GM19043 (cell line): ENCODE measurements around the gene EPB41L4A.

ENCODE experiments used
- ATAC-seq: cut with Tn5 transposase; IDR thresholded peaks from one replicate; pipeline ENCODE4 v1.9.1; 2021; ENCODE audit warnings: low read depth; ENCODE audit not compliant: unreplicated experiment

Gene EPB41L4A

DNA sequence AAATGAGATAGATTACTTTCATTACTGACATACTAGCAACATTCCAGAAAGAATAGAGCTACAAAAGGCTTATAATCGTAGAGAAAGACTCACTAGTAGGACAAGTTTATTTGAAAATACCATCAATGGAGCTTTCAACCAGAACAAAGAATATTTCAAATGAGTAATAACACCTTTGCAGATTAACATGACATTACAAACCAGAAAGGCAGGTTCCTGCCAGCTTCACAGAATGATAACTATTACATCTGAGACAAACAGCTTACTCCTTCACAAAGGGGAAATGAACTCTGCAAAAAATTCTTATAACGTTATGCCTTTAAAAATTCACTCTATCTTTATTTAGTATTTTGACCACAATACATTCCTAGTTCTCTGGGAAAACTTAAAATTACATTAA, 103.1 kb downstream of the EPB41L4A start:
- no peak for ATAC-seq

DNA sequence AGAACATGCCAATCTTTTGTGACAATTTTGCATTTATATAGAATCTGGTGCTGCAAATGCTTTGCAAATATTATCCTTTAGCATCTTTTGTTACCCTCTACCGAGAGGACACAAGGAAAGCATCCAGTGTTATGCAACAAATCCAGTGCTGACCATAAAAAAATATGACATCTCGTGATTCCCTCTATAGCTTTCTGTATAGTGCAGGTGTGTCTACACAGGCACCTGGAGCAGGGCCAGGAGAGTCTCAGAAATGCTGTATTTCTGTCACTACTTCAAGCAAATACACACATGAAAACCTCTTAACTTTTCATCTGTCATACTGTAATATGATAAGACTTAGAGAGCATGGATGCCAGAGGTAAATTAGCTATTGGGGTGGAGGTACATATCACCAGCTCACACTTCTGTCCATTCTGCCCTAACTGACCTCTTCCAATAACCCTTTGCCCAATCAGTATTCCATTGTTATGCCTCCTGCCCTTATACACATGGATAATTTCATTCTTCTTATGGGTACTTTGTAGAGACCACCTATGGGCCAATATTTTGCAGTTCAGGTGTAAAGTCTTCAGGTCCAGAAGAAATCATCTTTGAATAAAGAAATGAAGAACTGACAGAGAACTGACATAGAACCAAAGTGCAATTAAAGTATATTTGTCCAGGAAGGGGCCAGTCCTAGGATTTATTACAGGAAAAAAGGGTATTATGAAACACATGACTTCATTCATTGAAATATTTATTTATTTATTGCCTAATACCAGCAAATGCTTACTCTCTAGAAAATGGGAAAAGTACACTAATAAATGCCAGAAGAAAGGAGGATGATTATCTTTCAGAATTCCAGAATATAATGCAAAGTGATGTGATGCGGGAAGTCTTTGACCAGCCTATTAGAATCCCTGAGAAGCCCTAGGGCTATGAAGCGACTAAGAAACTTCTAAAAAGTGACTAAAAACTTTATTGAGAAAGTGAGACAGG, 106.5 kb downstream of the EPB41L4A start:
- no peak for ATAC-seq

DNA sequence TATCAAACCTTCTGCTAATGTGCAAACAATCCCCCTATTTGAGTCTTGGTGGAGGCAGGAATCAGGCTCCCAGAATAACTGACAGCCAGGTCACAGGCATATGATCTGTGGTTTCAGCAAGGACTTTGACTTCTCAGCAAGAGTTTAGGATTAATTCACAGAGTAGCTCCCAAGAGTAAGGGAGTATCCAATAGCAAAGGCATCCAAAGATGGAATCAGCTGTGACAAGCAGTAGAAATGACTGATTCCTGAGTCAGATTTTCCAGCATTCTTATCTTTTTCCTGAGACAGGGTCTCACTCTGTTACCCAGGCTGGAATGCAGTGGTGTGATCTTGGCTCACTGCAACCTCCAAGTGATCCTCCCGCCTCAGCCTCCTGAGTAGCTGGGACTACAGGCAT, 108.3 kb downstream of the EPB41L4A start:
- no peak for ATAC-seq

DNA sequence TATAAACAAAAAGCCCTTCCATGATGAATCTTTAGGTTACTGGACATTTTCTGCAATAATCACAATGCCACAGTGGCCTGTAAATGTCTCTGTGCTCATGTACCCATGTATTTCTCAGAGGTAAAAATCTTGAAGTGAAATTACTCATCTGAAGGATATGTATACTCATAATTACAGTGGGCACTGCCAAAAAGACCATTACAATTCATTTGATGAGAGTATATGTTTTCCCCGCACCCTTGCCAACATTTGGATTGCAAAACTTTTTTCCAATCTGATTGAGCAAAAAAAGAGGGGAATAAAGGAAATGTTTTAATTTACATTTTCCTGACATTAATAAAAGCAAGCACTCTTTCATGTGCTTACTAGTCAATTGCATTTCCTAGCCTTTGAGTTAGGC, 110.5 kb downstream of the EPB41L4A start:
- no peak for ATAC-seq

DNA sequence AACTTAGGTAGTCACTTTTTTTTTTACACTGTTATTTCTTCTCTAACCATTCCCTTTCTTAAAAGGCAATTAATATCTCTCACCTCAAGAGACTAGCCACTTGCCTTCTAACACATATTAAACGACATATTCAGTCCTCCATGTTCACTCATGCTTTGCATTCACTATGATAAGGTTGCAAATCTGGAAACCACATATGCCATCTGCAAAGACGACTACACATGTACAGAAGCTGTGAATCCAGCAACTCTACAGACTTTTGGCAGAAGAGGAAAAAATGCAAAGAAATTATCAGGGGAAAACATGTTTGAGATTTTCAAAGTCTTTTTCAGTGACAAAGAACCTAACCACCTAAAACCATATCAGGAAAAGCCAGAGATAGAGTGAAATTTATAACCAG, 112.1 kb downstream of the EPB41L4A start:
- ATAC-seq = no peak

DNA sequence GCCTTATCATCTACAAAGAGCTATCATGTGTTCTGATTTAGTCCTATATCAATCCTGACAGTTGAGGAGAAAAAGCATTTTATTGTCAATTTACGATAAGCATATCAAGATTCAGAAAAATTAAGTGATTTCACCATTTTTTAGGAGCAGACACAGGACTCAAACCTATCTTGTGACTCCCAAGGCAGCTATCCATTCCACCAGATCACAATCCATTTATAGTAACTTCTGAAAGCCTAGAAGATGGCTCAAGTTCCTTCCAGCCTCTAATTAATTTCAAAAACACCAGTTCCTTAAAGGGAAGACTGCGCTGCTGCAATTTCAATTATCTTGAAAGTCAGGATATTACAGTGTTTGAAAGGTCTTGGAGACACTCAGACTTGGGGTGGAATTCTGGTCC, 114.3 kb downstream of the EPB41L4A start:
- ATAC-seq = no peak

DNA sequence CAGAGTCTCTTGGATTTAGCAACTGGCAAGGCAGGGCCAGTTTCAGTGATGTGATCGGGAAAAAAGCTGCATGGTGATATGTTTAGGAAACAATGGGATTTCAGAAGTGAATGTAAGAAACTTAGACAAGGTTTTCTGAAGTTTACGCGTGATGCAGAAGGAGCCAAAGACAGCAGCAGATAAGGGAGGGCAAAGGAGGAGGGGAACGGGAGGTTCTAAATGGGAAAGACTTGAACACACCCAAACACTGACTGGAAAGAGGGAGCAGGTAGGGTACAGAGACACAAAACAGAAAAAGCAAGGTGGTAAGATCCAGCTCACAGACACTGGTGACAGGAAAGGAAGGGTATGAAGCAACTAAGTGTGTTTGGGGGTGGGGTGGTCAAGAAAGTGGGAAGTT, 115.4 kb downstream of the EPB41L4A start:
- no peak for ATAC-seq

DNA sequence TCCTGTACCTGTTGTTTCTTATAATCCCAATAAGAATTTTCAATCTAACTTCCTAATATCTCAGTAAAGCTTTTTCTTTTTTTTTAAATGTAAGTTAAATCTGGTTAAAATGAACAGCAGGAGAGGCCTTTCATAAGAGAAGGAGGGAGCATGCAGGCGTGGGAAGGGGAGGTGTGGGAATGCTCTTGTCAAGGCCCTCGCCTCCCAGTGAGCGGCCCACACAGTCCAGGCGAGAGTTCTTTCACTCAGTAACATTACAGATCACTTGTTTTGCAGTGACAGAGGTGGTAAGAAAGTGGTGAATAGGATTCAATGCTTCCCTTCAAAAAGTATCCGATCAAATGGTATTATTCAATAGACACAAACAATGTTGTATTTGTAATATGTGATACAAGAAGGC, 125.0 kb downstream of the EPB41L4A start:
- no peak for ATAC-seq

DNA sequence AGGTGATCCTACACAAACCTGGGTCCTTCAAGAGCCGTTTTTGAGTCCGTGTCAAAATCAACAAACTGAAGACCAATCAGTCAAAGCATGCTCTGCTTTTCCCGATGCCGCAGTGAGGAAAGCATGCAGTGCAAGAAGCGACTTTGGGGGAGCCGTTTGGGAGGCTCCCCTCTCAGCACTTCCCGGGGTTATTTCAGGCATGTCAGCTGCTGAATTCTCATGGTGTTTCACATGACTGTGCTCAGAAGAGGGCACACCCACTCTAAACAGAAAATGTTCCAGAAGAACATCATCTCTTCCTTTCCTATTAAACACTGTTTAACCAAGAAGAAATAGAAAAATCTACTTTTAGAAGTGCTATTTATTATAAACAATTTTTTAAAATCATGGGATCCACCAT, 125.5 kb downstream of the EPB41L4A start:
- ATAC-seq = no peak

DNA sequence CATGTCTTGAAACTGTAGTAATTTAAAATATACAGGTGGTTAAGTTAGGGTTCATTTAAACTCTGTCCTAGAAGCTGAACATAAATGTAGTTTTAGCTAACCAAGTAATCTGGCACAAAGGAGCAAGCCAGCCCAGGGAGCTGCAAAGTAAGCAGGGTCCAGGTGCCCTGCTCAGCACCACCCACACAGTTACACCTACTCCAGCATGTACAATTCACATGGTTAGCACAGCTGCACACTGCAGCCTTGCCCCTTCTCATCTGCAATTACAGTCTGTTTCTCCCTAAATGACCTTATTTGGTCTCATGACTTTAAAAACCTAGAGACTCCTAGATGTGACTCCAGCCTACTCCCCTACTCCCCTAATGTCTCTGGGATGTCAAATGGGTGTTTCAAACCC, 128.4 kb downstream of the EPB41L4A start:
- no peak for ATAC-seq

DNA sequence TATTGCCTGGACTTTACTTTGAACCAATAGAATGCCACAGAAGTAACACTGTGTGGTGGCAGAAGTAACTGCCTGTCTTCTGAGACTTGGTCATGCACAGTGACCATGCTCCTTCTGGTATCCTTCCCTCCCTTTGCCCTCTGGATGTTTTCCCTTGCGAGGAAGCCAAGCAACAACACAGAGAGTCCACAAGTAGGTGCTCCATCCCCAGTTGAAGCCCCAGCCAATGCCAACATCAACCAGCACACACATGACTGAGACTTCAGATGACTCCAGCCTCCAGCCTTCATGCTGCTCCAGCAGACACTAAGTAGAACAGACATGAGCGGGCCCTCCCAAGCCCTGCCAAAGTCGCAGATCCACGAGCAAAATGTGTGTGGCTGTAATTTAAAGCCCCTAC, 129.6 kb downstream of the EPB41L4A start:
- ATAC-seq = no peak

DNA sequence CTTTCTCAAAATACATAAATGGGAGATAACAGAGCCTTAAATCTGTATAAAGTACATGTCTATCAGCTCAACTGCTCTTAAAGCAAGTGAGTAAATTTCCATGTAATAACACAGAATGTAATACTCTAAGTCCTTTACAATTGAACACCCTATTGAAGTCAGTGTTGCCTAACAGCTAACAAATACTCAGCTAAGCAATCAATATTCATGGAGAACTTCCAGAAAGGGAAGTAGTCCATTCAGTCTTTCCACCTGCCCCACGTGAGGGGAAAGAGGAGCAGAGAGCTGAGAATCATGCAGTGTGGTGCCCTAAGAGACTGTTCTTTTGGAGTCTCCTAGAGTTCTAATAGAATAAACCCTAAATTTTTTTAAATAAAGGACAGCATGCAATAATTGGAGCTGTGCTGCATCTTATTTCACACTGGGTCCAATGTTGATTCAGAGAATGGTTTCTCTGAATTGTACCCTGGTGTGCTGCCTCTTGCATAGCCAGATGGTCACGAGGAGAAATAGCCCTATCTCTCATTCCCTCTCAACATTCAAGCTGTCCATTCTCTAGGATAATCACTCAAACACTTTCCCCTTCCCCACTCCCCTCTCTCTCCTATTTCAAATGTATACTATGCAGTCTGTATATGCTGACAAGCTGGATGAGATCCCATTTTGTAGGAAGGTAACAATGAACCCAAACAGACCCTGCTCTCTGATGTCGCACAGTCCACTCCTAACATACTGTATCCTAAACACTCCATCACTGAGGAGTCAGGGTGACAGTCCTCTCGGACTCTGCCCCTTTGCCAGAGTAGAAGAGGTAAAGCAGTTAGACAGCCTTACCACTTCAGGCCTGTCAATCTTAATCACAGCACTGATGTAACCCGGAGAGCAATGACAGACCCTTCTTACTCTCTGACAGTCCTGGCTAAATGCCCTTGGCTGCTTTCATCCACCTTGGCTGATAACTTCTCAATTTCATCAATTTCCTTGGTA, 134.8 kb downstream of the EPB41L4A start:
- no peak for ATAC-seq

DNA sequence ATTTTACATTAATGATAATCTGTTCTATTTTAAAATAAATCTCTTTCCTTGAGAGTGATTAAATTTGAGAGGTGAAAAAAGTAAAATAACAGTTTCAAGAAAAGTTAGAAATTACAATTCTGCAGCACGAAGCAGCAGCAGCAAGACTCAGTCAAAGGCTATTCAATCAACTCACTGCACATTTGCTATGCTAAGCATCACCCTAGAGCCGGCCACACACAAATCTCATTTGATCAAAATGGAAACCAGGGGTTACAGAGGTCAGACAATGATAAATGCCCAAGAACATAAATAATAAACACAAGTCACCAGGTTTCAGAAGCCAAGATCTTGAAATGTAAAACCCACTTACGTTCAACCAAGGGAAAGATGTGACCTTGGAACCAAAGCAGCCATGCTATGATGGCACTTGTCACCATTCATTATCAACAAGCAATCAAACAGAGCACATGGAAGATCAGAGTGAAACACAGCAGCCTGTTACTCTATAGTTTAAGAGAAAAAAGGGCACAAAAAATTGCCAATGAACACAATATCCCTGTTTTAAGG, 136.0 kb downstream of the EPB41L4A start:
- no peak for ATAC-seq

DNA sequence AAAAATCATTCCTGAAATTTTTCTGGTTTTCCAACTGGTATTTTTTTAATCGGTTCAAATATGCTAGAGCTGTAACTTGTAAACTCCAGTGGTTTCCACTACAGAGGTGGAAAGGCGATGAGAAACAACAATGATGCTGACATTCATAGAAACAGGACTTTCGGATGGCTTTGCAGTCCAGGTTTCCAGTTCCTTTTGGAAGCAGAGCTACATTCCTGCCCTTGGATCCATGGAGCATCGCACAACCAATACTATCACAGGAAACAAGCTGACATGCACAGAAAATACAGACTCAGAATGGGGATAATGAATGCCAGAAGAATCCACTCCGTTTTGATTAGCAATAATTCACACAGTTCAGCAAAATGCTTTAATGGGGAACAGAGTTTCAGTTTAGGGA, 140.0 kb downstream of the EPB41L4A start:
- ATAC-seq = no peak

DNA sequence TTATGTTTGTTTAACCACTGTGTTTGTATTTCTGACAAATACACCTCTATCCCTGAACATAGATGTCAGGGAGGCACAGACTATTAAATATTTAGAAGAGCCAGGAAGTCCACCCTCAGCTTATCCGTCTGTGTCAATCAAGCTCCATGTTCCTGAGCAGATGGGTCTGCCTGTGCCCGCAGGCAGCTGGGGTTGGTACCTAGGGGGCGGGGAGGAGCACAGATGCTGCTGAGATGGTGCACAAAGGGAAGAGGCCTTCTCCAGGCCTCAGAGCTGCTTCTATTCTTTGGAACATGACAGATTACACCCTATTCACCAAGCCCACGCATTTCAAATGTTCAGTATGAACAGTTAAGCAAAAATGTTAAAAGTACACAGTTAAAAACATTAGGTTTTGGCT, 142.1 kb downstream of the EPB41L4A start:
- no peak for ATAC-seq

DNA sequence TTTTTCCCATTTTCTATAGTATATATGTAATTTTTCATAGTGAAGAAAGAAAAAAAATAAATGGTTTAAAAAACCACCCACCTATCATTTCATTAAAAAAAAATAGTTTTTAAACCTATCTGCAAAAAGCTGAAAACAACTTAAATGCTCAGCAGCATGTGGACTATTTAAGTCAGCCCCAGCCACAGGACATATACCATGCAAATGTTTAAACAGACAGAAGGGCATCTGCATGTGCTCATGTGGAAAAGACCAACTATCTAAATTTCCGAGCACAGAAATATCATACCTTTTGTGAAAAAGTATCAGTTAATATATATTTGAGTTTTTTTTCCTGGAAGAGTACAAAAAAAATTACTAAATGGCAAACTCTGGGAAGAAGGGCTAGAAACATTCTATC, 143.4 kb downstream of the EPB41L4A start:
- ATAC-seq = no peak

DNA sequence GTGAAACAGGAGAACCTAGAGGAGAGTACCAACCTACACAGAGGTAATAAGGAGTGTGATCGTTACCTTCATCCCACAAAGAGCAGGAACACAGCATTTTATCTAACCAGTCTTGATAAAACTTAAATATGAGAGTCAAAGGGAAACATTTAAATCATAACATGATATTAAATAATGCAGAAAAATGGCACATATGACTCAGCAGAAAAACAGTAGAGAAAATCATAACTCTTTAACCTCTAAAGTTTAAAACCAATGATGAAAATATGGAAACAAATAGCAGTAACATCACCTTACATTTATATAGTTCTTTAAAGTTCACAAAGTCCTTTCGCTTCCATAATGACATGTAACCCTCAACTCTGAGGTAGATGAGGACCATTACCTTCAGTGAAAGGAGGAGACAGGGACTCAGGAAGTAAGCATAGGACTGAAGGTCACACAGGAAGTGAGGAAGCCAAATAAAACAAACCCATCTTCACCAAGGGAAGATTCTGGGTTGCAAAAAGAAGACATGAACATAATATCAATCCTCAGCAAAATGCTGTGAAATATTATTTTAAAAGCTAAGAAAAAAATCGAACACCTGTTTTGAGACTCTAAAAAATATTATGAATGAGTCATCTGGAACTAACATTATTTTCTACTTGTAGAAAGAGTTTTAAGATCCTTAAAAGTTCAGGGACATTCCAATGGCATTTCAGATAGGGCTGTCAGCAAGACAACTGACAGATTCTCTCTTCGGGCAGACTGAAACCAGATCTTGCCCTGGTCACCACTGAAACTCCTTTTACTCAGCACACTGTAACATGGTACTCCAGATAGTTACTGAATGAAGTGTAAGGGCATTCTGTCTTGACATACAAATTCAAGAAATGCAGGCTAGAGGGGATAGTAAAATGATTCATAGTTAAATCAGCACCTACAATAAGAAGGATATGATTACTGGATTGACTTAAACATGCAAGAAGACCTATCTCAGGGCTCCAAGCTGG, 148.5 kb downstream of the EPB41L4A start:
- ATAC-seq = no peak

DNA sequence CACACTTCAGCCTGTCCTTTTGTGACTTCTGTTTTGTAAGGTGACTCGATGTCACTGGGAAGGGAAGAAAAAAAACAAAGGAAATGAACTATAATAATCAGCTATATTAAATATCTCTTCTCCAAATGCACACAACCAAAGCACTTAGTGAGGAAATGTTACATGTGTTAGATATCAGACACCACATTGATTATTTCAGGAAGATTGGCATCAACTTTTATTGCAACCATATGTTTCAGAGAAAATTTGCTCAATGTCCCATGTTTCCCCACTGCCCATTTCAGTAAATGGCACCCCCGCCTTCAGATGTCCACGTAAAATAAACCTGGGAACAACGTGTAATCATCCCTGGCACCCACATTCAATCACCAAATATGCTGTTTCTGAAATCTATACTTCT, 151.8 kb downstream of the EPB41L4A start:
- no peak for ATAC-seq

DNA sequence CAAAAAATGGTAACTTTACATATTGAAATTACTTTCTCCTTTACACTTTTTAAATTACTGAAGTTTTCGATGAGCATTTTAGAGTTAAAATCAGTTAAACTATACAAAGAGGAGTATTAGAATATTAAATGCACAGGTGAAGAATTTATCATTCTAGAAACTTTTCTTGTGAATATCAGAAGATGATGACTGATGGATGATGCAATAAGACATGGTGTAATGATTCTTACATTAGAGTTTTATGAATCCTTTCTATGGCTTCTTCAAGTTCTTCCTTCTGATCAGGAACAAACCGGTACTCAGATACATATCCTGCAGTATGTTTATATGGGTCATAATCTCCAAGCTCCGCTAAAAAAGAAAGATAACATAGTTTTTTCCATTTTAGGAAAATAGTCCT, 154.4 kb downstream of the EPB41L4A start:
- no peak for ATAC-seq

DNA sequence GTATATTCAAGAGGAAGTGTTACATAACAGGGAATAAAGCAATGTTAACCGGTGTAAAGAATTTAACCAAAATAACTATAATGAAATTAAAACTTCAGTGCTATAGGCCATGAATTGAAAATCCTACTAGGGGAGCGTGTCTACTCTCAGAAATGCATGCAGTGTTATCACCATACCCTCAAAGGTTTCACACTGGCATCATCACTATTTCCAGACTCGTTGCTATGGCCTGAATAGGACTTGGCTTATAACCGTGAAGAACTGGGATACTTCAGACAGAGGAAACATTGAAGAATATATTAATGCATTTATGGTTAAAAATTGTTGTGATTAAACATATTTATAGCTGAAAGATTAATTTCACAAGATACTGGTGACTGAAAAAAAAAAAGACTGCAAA, 154.9 kb downstream of the EPB41L4A start:
- no peak for ATAC-seq
